ENCODE data around the gene BCO2. TPM values are rescaled to one million over a fixed set of nuclear protein-coding genes. Genes with fewer than 3 reads are reported as not detected.

Gene BCO2
- total RNA-seq, 6 donors from 2014 or later: 2.1 to 18.2 (median 8.4) TPM

DNA sequence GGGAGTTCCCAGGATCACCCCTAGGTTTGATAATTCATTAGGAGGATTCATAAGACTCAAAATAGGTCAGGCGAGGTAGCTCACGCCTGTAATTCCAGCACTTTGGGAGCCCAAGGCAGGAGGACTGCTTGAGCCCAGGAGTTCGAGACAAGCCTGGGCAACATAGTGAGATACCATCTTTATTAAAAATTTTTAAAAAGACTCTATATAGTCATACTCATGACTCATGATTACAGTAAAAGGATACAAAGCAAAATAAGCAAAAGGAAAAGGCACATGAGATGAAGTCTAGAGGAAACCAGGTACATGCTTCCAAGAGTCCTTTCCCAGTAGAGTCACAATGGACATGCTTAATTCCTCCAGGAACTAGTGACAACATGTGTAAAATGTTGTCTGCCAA, 37.0 kb downstream of the BCO2 start:
- no peaks in the 10 kb centered on the region for H3K36me3 ChIP-seq
- H3K27ac ChIP-seq: no peak overlapping the region
- TF ChIP-seq POLR2AphosphoS5 (IDR thresholded peaks at IDR 0.05) (no peak), EP300 (IDR thresholded peaks at IDR 0.05) (no peak), POLR2A (IDR thresholded peaks at IDR 0.05) (no peak)
- TF ChIP-seq, protein P1, sequence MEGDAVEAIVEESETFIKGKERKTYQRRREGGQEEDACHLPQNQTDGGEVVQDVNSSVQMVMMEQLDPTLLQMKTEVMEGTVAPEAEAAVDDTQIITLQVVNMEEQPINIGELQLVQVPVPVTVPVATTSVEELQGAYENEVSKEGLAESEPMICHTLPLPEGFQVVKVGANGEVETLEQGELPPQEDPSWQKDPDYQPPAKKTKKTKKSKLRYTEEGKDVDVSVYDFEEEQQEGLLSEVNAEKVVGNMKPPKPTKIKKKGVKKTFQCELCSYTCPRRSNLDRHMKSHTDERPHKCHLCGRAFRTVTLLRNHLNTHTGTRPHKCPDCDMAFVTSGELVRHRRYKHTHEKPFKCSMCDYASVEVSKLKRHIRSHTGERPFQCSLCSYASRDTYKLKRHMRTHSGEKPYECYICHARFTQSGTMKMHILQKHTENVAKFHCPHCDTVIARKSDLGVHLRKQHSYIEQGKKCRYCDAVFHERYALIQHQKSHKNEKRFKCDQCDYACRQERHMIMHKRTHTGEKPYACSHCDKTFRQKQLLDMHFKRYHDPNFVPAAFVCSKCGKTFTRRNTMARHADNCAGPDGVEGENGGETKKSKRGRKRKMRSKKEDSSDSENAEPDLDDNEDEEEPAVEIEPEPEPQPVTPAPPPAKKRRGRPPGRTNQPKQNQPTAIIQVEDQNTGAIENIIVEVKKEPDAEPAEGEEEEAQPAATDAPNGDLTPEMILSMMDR (IDR thresholded peaks at IDR 0.05): no peak
- H3K4me1 ChIP-seq: no peaks in the 10 kb centered on the region
- H3K9me3 ChIP-seq: no peaks in the 10 kb centered on the region
- ATAC-seq (ENCODE audit: low FRiP score in 2 of 2) (no peak), DNase-seq (no peak)
- no peaks in the 10 kb centered on the region for H3K27me3 ChIP-seq
- WGBS, 2 donors: 96 to 99% methylated on average over 3 of the region's 3 CpGs
- H3K4me3 ChIP-seq: no peak overlapping the region

- DNase-seq: no peak
- TF ChIP-seq, protein P1 (IDR thresholded peaks at IDR 0.05): no peak
- TF ChIP-seq POLR2A (IDR thresholded peaks at IDR 0.05) (no peak), POLR2AphosphoS5 (IDR thresholded peaks at IDR 0.05) (no peak), EP300 (IDR thresholded peaks at IDR 0.05) (no peak)
- H3K27ac ChIP-seq: no peak overlapping the region
- no peaks in the 10 kb centered on the region for H3K27me3 ChIP-seq
- no peak for ATAC-seq (ENCODE audit: low FRiP score in 2 of 2)
- H3K36me3 ChIP-seq: no peaks in the 10 kb centered on the region
- H3K4me1 ChIP-seq: no peaks in the 10 kb centered on the region
- no peaks in the 10 kb centered on the region for H3K9me3 ChIP-seq
- no peak overlapping the region for H3K4me3 ChIP-seq
Measured at GRCh38 chr11:112212710-112213109, 37.4 kb downstream of the BCO2 start.

GRCh38 chr11:112213753-112214152, 38.4 kb downstream of the BCO2 start:
- DNase-seq (no peak), ATAC-seq (ENCODE audit: low FRiP score in 2 of 2) (no peak)
- 73 to 90% methylated on average over 4 of the region's 4 CpGs for WGBS, 2 donors
- Histone ChIP-seq H3K4me3 (no peak overlapping the region), H3K4me1 (no peaks in the 10 kb centered on the region), H3K36me3 (no peaks in the 10 kb centered on the region), H3K27me3 (no peaks in the 10 kb centered on the region), H3K27ac (no peak overlapping the region), H3K9me3 (no peaks in the 10 kb centered on the region)
- TF ChIP-seq POLR2A (IDR thresholded peaks at IDR 0.05) (no peak), POLR2AphosphoS5 (IDR thresholded peaks at IDR 0.05) (no peak), EP300 (IDR thresholded peaks at IDR 0.05) (no peak)
- TF ChIP-seq, protein P1 (IDR thresholded peaks at IDR 0.05): no peak

GRCh38 chr11:112215621-112216020, 40.3 kb downstream of the BCO2 start:
- Histone ChIP-seq H3K4me3 (no peak overlapping the region), H3K27ac (no peak overlapping the region), H3K4me1 (peaks cover 0 to 4% (median 0%) of the 10 kb centered on the region in 4 donors), H3K27me3 (no peaks in the 10 kb centered on the region), H3K36me3 (no peaks in the 10 kb centered on the region), H3K9me3 (no peaks in the 10 kb centered on the region)
- ATAC-seq (ENCODE audit: low FRiP score in 2 of 2): no peak
- DNase-seq: no peak
- WGBS, 2 donors: 84 to 87% methylated on average over 6 of the region's 6 CpGs
- no peak for TF ChIP-seq EP300 (IDR thresholded peaks at IDR 0.05)
- no peak for TF ChIP-seq POLR2A (IDR thresholded peaks at IDR 0.05)
- TF ChIP-seq, protein P1 (IDR thresholded peaks at IDR 0.05): no peak
- no peak for TF ChIP-seq POLR2AphosphoS5 (IDR thresholded peaks at IDR 0.05)

GRCh38 chr11:112216561-112217105, 41.3 kb downstream of the BCO2 start:
- no peak overlapping the region for H3K27ac ChIP-seq
- no peaks in the 10 kb centered on the region for H3K27me3 ChIP-seq
- H3K36me3 ChIP-seq: no peaks in the 10 kb centered on the region
- 82 to 96% methylated on average over 1 of the region's 1 CpG for WGBS, 2 donors
- H3K4me1 ChIP-seq: peaks cover 0 to 4% (median under 1%) of the 10 kb centered on the region in 4 donors
- no peaks in the 10 kb centered on the region for H3K9me3 ChIP-seq
- TF ChIP-seq POLR2A (IDR thresholded peaks at IDR 0.05) (no peak), POLR2AphosphoS5 (IDR thresholded peaks at IDR 0.05) (no peak), EP300 (IDR thresholded peaks at IDR 0.05) (no peak)
- TF ChIP-seq, protein P1 (IDR thresholded peaks at IDR 0.05): no peak
- DNase-seq (no peak), ATAC-seq (ENCODE audit: low FRiP score in 2 of 2) (no peak)
- H3K4me3 ChIP-seq: no peak overlapping the region

Data from upper lobe of left lung (tissue), 6 donors.